H1 (cell line): Measurements from ENCODE around the gene HOXA13. TPM values are rescaled to one million over a fixed set of nuclear protein-coding genes. Genes with fewer than 3 reads are reported as not detected.

Experiments used
- CTCF ChIA-PET: fragments of 300-600 bp; sonication (Branson Sonifier 250); formaldehyde crosslinking; loops from one replicate; lab custom pipeline; 2021; ENCODE audit not compliant: partially characterized antibody; lab: Charles Lee
- POLR2A ChIA-PET: fragments of 300-600 bp; sonication (Branson Sonifier 250); formaldehyde crosslinking; loops from one replicate; lab custom pipeline; 2021; ENCODE audit warnings: inconsistent platforms; ENCODE audit not compliant: partially characterized antibody; lab: Charles Lee
- DNase-seq, 2 experiments: peaks; one replicate each; pipeline versions ENCODE4 v3.0.0 to v3.0.0-alpha.2; 2010 to 2022; ENCODE audit warnings: low spot score in 2 of 2, low read depth in 1 of 2, mixed read lengths in 1 of 2
- FAIRE-seq: peaks from 2 replicates; lab custom pipeline; 2011; peaks lifted over from hg19 to GRCh38; lab: Jason Lieb, UNC
- H2AFZ ChIP-seq: 2 replicates; pipeline ENCODE4 v1.8.1; 2012; ENCODE audit warnings: low read length, inconsistent platforms
- H2AK5ac ChIP-seq: 2 replicates; pipeline ENCODE4 v1.6.1; 2013; ENCODE audit warnings: low read depth, low read length
- H2BK120ac ChIP-seq: replicated peaks from 2 replicates; pipeline ENCODE3; 2013; ENCODE audit warnings: low read depth, low read length, inconsistent platforms
- H2BK12ac ChIP-seq: 2 replicates; pipeline ENCODE4 v1.6.1; 2013; ENCODE audit warnings: low read depth, low read length
- H2BK15ac ChIP-seq: 2 replicates; pipeline ENCODE4 v1.6.1; 2013; ENCODE audit warnings: low read length
- H2BK20ac ChIP-seq: 2 replicates; pipeline ENCODE4 v1.6.1; 2013; ENCODE audit warnings: low read length
- H2BK5ac ChIP-seq: 2 replicates; pipeline ENCODE4 v1.6.1; 2013; ENCODE audit warnings: low read depth, low read length
- H3K14ac ChIP-seq: 2 replicates; pipeline ENCODE4 v1.6.1; 2013; ENCODE audit warnings: inconsistent platforms; ENCODE audit not compliant: insufficient read length
- H3K18ac ChIP-seq: 2 replicates; pipeline ENCODE4 v1.6.1; 2013; ENCODE audit warnings: low read length; ENCODE audit errors: extremely low read depth
- H3K23ac ChIP-seq: 2 replicates; pipeline ENCODE4 v1.6.1; 2013; ENCODE audit warnings: inconsistent platforms; ENCODE audit not compliant: insufficient read length
- H3K23me2 ChIP-seq: 2 replicates; pipeline ENCODE4 v1.6.1; 2013; ENCODE audit warnings: low read depth, low read length
- H3K27ac ChIP-seq: 2 replicates; pipeline ENCODE4 v1.6.1; 2011; ENCODE audit warnings: low read depth, low read length, inconsistent platforms
- H3K27me3 ChIP-seq, 4 experiments: replicated peaks in 1 of 4; 1 replicate in 1 of 4; 2 replicates in 3 of 4; pipeline versions ENCODE4 v1.6.1 to v1.8.1; 2011 to 2013; ENCODE audit warnings: low read length in 3 of 4, mild to moderate bottlenecking in 3 of 4, inconsistent platforms in 2 of 4, mixed read lengths in 2 of 4, moderate library complexity in 1 of 4; ENCODE audit not compliant: control insufficient read depth in 3 of 4, insufficient read depth in 3 of 4; ENCODE audit errors: extremely low read depth in 1 of 4
- H3K36me3 ChIP-seq, 4 experiments: 2 replicates each; pipeline versions ENCODE4 v1.6.1 to v1.8.1; 2011 to 2013; ENCODE audit warnings: mild to moderate bottlenecking in 4 of 4, low read length in 3 of 4, moderate library complexity in 2 of 4, control low read depth in 1 of 4, inconsistent platforms in 1 of 4; ENCODE audit not compliant: insufficient read depth in 4 of 4, control insufficient read depth in 2 of 4
- H3K4ac ChIP-seq: replicated peaks from 2 replicates; pipeline ENCODE3; 2013; ENCODE audit warnings: low read length, low read depth, mixed read lengths, inconsistent platforms; ENCODE audit not compliant: insufficient read length
- H3K4me1 ChIP-seq, 4 experiments: replicated peaks in 1 of 4; 1 replicate in 1 of 4; 2 replicates in 3 of 4; pipeline versions ENCODE4 v1.6.1 to v1.8.1; 2011 to 2013; ENCODE audit warnings: low read length in 3 of 4, inconsistent platforms in 2 of 4, mixed read lengths in 1 of 4; ENCODE audit not compliant: insufficient read depth in 4 of 4, control insufficient read depth in 3 of 4
- H3K4me2 ChIP-seq, 2 experiments: 2 replicates each; pipeline versions ENCODE4 v1.6.1 to v1.8.1; 2011 to 2013; ENCODE audit warnings: low read depth in 2 of 2, low read length in 2 of 2, control low read depth in 1 of 2, inconsistent platforms in 1 of 2, mild to moderate bottlenecking in 1 of 2; ENCODE audit not compliant: insufficient read depth in 1 of 2
- H3K4me3 ChIP-seq, 4 experiments: fragments of 200-600, 300-600 bp in 1 of 4; sonication (generic), shearing (Covaris generic), sonication (Bioruptor Twin) in 1 of 4; 2 replicates each; pipeline versions ENCODE4 v1.5.1 to v1.8.1; 2011 to 2016; ENCODE audit warnings: low read length in 4 of 4, low read depth in 3 of 4, control low read depth in 2 of 4, inconsistent platforms in 2 of 4, mild to moderate bottlenecking in 2 of 4, mixed read lengths in 1 of 4, moderate library complexity in 1 of 4; ENCODE audit not compliant: insufficient read depth in 2 of 4; ENCODE audit errors: extremely low read depth in 1 of 4
- H3K56ac ChIP-seq: replicated peaks from 2 replicates; pipeline ENCODE3; 2013; ENCODE audit warnings: low read depth, mild to moderate bottlenecking, mixed read lengths, low read length, inconsistent platforms; ENCODE audit not compliant: insufficient read length
- H3K79me1 ChIP-seq: 2 replicates; pipeline ENCODE4 v1.6.1; 2013; ENCODE audit warnings: low read depth, low read length, control low read depth
- H3K79me2 ChIP-seq, 2 experiments: 2 replicates each; pipeline versions ENCODE4 v1.6.1 to v1.8.1; 2012 to 2013; ENCODE audit warnings: low read length in 2 of 2, mild to moderate bottlenecking in 2 of 2, inconsistent platforms in 1 of 2; ENCODE audit not compliant: insufficient read depth in 2 of 2, control insufficient read depth in 1 of 2
- H3K9ac ChIP-seq, 4 experiments: replicated peaks in 1 of 4; 1 replicate in 1 of 4; 2 replicates in 3 of 4; pipeline versions ENCODE4 v1.6.1 to v1.8.1; 2011 to 2013; ENCODE audit warnings: low read depth in 3 of 4, low read length in 3 of 4, control low read depth in 2 of 4, mild to moderate bottlenecking in 2 of 4, moderate library complexity in 2 of 4, inconsistent platforms in 1 of 4; ENCODE audit errors: extremely low read depth in 1 of 4
- H3K9me3 ChIP-seq, 2 experiments: 2 replicates each; pipeline versions ENCODE4 v1.6.1 to v1.8.1; 2012 to 2013; ENCODE audit warnings: mild to moderate bottlenecking in 2 of 2, moderate library complexity in 2 of 2, control low read depth in 1 of 2, inconsistent platforms in 1 of 2, low read depth in 1 of 2, low read length in 1 of 2, mixed read lengths in 1 of 2; ENCODE audit not compliant: insufficient read depth in 2 of 2
- H4K20me1 ChIP-seq, 2 experiments: replicated peaks in 1 of 2; 2 replicates each; pipeline versions ENCODE3 to v1.8.1; 2011 to 2013; ENCODE audit warnings: inconsistent platforms in 2 of 2, low read length in 2 of 2, mild to moderate bottlenecking in 1 of 2; ENCODE audit not compliant: insufficient read depth in 2 of 2, control insufficient read depth in 1 of 2
- H4K5ac ChIP-seq: 2 replicates; pipeline ENCODE4 v1.6.1; 2013; ENCODE audit warnings: low read length, low read depth, mixed read lengths, inconsistent platforms; ENCODE audit not compliant: insufficient read length
- H4K8ac ChIP-seq: 2 replicates; pipeline ENCODE4 v1.8.0; 2013; ENCODE audit warnings: mild to moderate bottlenecking, moderate library complexity, low read length, inconsistent platforms; ENCODE audit not compliant: insufficient read depth; ENCODE audit errors: extremely low read depth
- H4K91ac ChIP-seq: replicated peaks from 2 replicates; pipeline ENCODE3; 2013; ENCODE audit warnings: low read length, mixed read lengths, inconsistent platforms; ENCODE audit not compliant: insufficient read length
- EZH2 ChIP-seq: fragments of 200-600 bp; sonication (generic); IDR thresholded peaks from 2 replicates; pipeline ENCODE4 v1.7.1; 2012; ENCODE audit warnings: low read depth, mild to moderate bottlenecking, moderate library complexity, low read length, inconsistent platforms; ENCODE audit not compliant: severe bottlenecking
- RNF2 ChIP-seq: fragments of 200-900, 300-1000 bp; sonication (generic); IDR thresholded peaks from 2 replicates; pipeline ENCODE4 v1.7.1; 2016; ENCODE audit warnings: borderline replicate concordance, low read depth, mild to moderate bottlenecking, antibody characterized with exemption, low read length; ENCODE audit not compliant: poor library complexity, severe bottlenecking; ENCODE audit errors: missing control alignments
- SUZ12 ChIP-seq: fragments of 200-600 bp; sonication (generic); IDR thresholded peaks from 2 replicates; pipeline ENCODE4 v1.6.1; 2012; ENCODE audit warnings: mild to moderate bottlenecking, inconsistent platforms, low read length, moderate library complexity, mixed read lengths
- TBP ChIP-seq: IDR thresholded peaks from 2 replicates; pipeline ENCODE4 v1.6.1; 2011; ENCODE audit warnings: low read depth, low read length, improper control_type of control experiment
- WGBS, 2 experiments: shearing (Covaris generic) in 1 of 2; methylation state at CpG; one replicate each; pipeline versions ENCODE4 v1.1.6 to v1.1.7; 2013 to 2015; ENCODE audit warnings: low lambda C conversion rate in 2 of 2, mixed read lengths in 2 of 2, inconsistent platforms in 1 of 2, low coverage in 1 of 2, missing lambda C conversion rate in 1 of 2; ENCODE audit not compliant: insufficient replicate concordance in 2 of 2, insufficient coverage in 1 of 2, insufficient read length in 1 of 2; ENCODE audit errors: extremely low coverage in 1 of 2, missing lambda C conversion rate in 1 of 2; 5-methylcytosine and 5-hydroxymethylcytosine counted together
- polyA plus RNA-seq, 7 experiments: library from polyadenylated mRNA; depleted of rRNA in 3 of 7; stranded (reverse) in 5 of 7; unstranded in 2 of 7; fragments of >200 nt in 5 of 7; fragments of 200-250 nt in 2 of 7; gene quantifications; 1 replicate in 5 of 7; 2 replicates in 1 of 7; 4 replicates in 1 of 7; pipeline versions ENCODE4 v1.2.1 to v1.2.3, GENCODE V29; 2011 to 2013; ENCODE audit warnings: missing spikeins in 2 of 7, mixed read lengths in 2 of 7
- total RNA-seq: library from RNA; stranded (reverse); fragmentation: NEBNext Ultra II Directional; extraction: Animal tissue kit (Norgen Biotek cat#: 25700); gene quantifications from 2 replicates; pipeline ENCODE4 v1.2.1, GENCODE V29; 2021

The HOXA13 gene
- total and polyA plus RNA-seq, 2 of the 8 experiments (the other 6 are each of a cell fraction or from before 2014, with no cell fraction given): not detected

GRCh38 chr7:27148031-27148755, 51.7 kb downstream of the HOXA13 start:
- no peak for FAIRE-seq
- Histone ChIP-seq H3K79me1 (no peaks in the 10 kb centered on the region), H3K4ac (no peak overlapping the region), H4K5ac (no peak overlapping the region), H3K27ac (no peak overlapping the region), H3K4me3 (peak overlapping the region in 1 of 4 experiments; percentile 42; a peak in 2 of 8 replicates), H3K9ac (no peak overlapping the region), H3K36me3 (peaks cover 0 to under 1% (median 0%) of the 10 kb centered on the region in 4 experiments; a peak in 1 of 8 replicates), H3K27me3 (peaks cover 96 to 100% (median 99%) of the 10 kb centered on the region in 4 experiments), H4K8ac (no peak overlapping the region), H3K56ac (no peak overlapping the region), H3K23me2 (peaks cover 6% of the 10 kb centered on the region), H3K79me2 (no peaks in the 10 kb centered on the region), H3K4me2 (peak overlapping the region; percentile 29 to 40; a peak in 2 of 4 replicates), H2AFZ (no peak overlapping the region), H4K91ac (no peak overlapping the region), H3K23ac (no peak overlapping the region), H2BK20ac (no peak overlapping the region), H2BK15ac (no peak overlapping the region), H3K18ac (no peak overlapping the region), H3K9me3 (peaks cover 0 to 3% of the 10 kb centered on the region in 2 experiments; a peak in 1 of 4 replicates), H2BK12ac (no peak overlapping the region), H2BK120ac (no peak overlapping the region), H4K20me1 (peaks cover 27 to 35% of the 10 kb centered on the region in 2 experiments), H2BK5ac (no peak overlapping the region), H2AK5ac (0 out of 2 replicates have a peak overlapping the region, but pooled peaks have one; percentile 10), H3K14ac (no peak overlapping the region), H3K4me1 (peaks cover 0 to 6% (median 3%) of the 10 kb centered on the region in 4 experiments; a peak in 3 of 7 replicates)
- DNase-seq: peak in 1 of 2 experiments; percentile 57
- TF ChIP-seq RNF2: peak; percentile 85
- TF ChIP-seq SUZ12: peak; percentile 48
- TF ChIP-seq EZH2: peak; percentile 86
- TF ChIP-seq TBP: no peak
- ChIA-PET POLR2A (no interaction called here), CTCF (interaction anchor here (0.7 to 12.5 kb wide), 11 partner anchors 9 to 779 kb away, joined by 3 to 123 read pairs (median 5); partner anchors contain the start of genes HOXA1 and HOXA7)
- 17% methylated on average over 28 of the region's 28 CpGs; no CpG with 5 or more reads in 1 of the 2 experiments for WGBS, 2 experiments
